Nephron progenitor cell (in vitro differentiated cells): ENCODE measurements around the gene SNX22.
"Not testable (repeated sequence)": the region's sequence is repeated elsewhere in the genome, so short reads cannot be mapped to it uniquely, and the experiment has no call there.

Experiments
- DNase-seq: peaks from one replicate; pipeline ENCODE4 v3.0.0; 2021
- H3K27ac Mint-ChIP-seq: 2 replicates; pipeline ENCODE4 v1.8.0; 2021; ENCODE audit warnings: mild to moderate bottlenecking, moderate library complexity, mixed read lengths
- H3K27me3 Mint-ChIP-seq: 2 replicates; pipeline ENCODE4 v1.8.0; 2021; ENCODE audit warnings: mild to moderate bottlenecking, low read depth, mixed read lengths; ENCODE audit not compliant: poor library complexity
- H3K36me3 Mint-ChIP-seq: 2 replicates; pipeline ENCODE4 v1.8.0; 2021; ENCODE audit warnings: low read depth, mixed read lengths
- H3K4me1 Mint-ChIP-seq: 2 replicates; pipeline ENCODE4 v1.8.0; 2021; ENCODE audit warnings: mixed read lengths
- H3K4me3 Mint-ChIP-seq: 2 replicates; pipeline ENCODE4 v1.8.0; 2021; ENCODE audit warnings: mild to moderate bottlenecking, moderate library complexity, mixed read lengths
- H3K9me3 Mint-ChIP-seq: 2 replicates; pipeline ENCODE4 v1.8.0; 2021; ENCODE audit warnings: mild to moderate bottlenecking, moderate library complexity, mixed read lengths
- TF ChIP-seq, protein P1 (sequence below): fragments of 200-600 bp; sonication (generic); IDR thresholded peaks from 2 replicates; pipeline ENCODE4 v1.5.0; 2021; ENCODE audit warnings: antibody characterized with exemption

Gene SNX22

DNA sequence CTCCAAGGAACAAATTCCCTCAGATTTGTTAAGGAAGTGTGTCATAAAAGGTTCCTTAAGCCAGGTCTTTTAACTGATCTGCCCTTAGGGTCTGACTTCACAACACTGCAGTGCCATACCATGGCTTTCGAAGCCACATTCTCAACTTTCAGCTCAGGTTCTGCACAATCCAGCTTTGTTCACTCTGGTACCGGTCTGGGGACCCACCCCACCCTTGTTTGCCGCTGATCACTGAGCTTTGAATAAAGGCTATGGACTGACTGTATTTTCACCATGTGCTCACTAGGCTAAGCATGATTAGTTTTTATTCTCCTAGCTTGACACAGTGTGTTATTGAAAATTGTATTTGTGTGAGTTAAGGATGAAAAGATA lies 39.9 kb upstream of the SNX22 start:
- H3K36me3 Mint-ChIP-seq: peaks cover 32% of the 10 kb centered on the region
- no peak overlapping the region for H3K4me3 Mint-ChIP-seq
- no peaks in the 10 kb centered on the region for H3K9me3 Mint-ChIP-seq
- H3K27ac Mint-ChIP-seq: peak overlapping the region; percentile 62
- DNase-seq: no peak
- H3K27me3 Mint-ChIP-seq: no peaks in the 10 kb centered on the region
- peaks cover 29% of the 10 kb centered on the region for H3K4me1 Mint-ChIP-seq
- TF ChIP-seq, protein P1, sequence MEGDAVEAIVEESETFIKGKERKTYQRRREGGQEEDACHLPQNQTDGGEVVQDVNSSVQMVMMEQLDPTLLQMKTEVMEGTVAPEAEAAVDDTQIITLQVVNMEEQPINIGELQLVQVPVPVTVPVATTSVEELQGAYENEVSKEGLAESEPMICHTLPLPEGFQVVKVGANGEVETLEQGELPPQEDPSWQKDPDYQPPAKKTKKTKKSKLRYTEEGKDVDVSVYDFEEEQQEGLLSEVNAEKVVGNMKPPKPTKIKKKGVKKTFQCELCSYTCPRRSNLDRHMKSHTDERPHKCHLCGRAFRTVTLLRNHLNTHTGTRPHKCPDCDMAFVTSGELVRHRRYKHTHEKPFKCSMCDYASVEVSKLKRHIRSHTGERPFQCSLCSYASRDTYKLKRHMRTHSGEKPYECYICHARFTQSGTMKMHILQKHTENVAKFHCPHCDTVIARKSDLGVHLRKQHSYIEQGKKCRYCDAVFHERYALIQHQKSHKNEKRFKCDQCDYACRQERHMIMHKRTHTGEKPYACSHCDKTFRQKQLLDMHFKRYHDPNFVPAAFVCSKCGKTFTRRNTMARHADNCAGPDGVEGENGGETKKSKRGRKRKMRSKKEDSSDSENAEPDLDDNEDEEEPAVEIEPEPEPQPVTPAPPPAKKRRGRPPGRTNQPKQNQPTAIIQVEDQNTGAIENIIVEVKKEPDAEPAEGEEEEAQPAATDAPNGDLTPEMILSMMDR: no peak

DNA sequence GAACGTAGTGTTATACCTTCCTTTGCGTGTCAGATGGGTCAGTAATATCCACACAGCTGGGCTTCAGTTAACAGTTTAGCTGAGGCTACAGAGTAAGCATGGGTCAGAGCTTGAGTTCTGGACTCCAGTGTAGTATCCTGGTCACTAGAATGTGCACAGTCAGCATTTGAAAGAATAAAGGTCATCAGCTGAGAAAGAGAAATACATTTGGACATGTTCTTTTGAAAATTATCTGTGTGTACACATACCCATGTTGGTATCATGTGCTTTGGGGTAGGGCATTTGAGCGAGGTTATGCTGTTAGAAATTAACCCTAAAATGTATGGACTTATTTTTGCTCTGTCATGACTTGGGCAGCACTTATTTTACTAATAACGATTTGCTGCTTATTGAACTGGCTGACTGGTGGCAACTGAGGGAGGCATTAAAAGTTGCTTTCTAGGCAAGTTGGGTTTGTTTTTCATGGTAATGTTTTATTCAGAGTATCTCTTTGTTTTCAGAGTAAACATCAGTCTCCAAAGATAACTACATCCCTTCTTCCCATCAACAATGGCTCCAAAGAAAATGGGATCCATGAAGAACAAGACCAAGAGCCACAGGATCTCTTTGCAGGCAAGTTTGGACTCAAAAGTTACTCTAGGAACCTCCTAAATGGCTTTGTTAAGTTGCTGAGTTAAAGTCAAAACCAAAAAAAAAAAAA lies 39.3 kb upstream of the SNX22 start:
- DNase-seq: no peak
- no peaks in the 10 kb centered on the region for H3K9me3 Mint-ChIP-seq
- H3K36me3 Mint-ChIP-seq: peaks cover 38% of the 10 kb centered on the region
- H3K4me3 Mint-ChIP-seq: no peak overlapping the region
- H3K27ac Mint-ChIP-seq: peak overlapping the region; percentile 62
- H3K27me3 Mint-ChIP-seq: no peaks in the 10 kb centered on the region
- peaks cover 29% of the 10 kb centered on the region for H3K4me1 Mint-ChIP-seq
- TF ChIP-seq, protein P1: no peak

- peaks cover 41% of the 10 kb centered on the region for H3K36me3 Mint-ChIP-seq
- no peaks in the 10 kb centered on the region for H3K27me3 Mint-ChIP-seq
- peak overlapping the region; percentile 62 for H3K27ac Mint-ChIP-seq
- no peak overlapping the region for H3K4me3 Mint-ChIP-seq
- no peaks in the 10 kb centered on the region for H3K9me3 Mint-ChIP-seq
- DNase-seq: no peak
- TF ChIP-seq, protein P1: no peak
- peaks cover 29% of the 10 kb centered on the region for H3K4me1 Mint-ChIP-seq
Observed at GRCh38 chr15:64112904-64113303, 38.6 kb upstream of the SNX22 start.

DNA sequence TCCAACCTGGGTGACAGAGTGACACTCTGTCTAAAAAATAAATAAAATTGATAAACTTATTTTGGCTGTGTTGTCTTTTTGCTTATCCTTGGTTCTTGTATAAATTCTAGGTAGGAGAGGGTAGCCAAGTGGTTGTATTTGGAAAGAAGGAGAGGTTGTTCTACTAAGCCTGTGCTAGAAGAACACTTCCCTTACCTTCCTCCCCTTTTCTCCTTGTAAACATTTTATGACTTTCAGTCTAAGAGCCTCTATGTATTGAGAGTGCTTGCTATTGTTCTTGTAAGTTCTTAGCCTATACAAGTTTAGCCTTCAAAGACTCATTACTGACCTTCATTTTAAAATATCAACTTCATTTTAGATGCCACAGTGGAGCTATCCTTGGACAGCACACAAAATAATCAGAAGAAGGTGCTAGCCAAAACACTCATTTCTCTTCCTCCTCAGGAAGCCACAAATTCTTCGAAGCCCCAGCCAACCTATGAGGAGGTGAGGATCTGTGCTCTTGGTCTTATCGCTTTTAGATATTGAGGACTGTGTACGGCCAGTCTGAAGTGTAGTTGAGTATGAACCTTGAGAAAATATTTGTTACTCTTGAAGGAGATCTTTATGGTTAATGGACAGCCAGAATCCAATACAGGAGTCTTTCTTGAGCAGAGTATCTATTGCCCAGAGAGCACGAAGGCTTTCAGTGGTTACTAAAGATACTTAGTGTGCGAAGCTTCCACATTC lies 33.6 kb upstream of the SNX22 start:
- TF ChIP-seq, protein P1: no peak
- H3K27me3 Mint-ChIP-seq: no peaks in the 10 kb centered on the region
- no peak for DNase-seq
- H3K27ac Mint-ChIP-seq: no peak overlapping the region
- no peaks in the 10 kb centered on the region for H3K9me3 Mint-ChIP-seq
- no peak overlapping the region for H3K4me3 Mint-ChIP-seq
- H3K36me3 Mint-ChIP-seq: peaks cover 59% of the 10 kb centered on the region
- peaks cover 7% of the 10 kb centered on the region for H3K4me1 Mint-ChIP-seq

- not testable (repeated sequence) for H3K9me3 Mint-ChIP-seq, DNase-seq, H3K27ac Mint-ChIP-seq, H3K4me1 Mint-ChIP-seq, H3K4me3 Mint-ChIP-seq, H3K27me3 Mint-ChIP-seq
- peaks cover 61% of the 10 kb centered on the region for H3K36me3 Mint-ChIP-seq
Observed at GRCh38 chr15:64120322-64120721, 31.2 kb upstream of the SNX22 start.

DNA sequence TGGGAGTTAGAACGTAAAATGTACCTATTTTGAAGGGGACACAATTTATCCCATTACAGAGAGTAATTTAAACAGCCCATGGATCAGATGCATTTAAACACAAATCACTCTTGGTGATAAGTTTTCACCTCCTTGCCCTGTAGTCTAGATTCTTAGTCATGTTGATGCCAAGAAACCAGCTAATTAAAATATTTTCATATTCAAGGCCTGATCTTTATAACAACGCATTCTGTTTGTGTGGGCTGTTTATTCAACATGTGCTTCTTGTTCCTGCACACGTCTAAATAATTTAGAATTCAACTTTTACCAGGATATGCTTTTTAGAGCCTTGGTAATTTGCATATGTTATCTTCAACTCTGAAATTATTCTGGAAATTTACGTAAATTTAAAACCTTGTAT lies 29.9 kb upstream of the SNX22 start:
- Mint-ChIP-seq H3K4me1 (no peaks in the 10 kb centered on the region), H3K36me3 (peaks cover 63% of the 10 kb centered on the region), H3K4me3 (no peak overlapping the region), H3K9me3 (no peaks in the 10 kb centered on the region), H3K27me3 (no peaks in the 10 kb centered on the region), H3K27ac (no peak overlapping the region)
- TF ChIP-seq, protein P1: no peak
- DNase-seq: no peak
